Transverse colon (tissue), 4 donors: Measurements from ENCODE around the gene SUMO2. TPM values are rescaled to one million over a fixed set of nuclear protein-coding genes. Genes with fewer than 3 reads are reported as not detected.

Experiments used
- DNase-seq: peaks from one replicate; pipeline ENCODE4 v3.0.0-alpha.2; 2019
- H3K27ac ChIP-seq, 4 donors: fragments of 200-600 bp; sonication (generic); 2 replicates each; pipeline ENCODE4 v1.5.1; 2016 to 2018; ENCODE audit warnings: inconsistent platforms in 4 of 4
- H3K27me3 ChIP-seq: fragments of 200-600 bp; sonication (generic); 2 replicates; pipeline ENCODE4 v1.5.1; 2017; ENCODE audit warnings: inconsistent platforms
- H3K36me3 ChIP-seq, 4 donors: fragments of 200-600 bp; sonication (generic); 2 replicates each; pipeline ENCODE4 v1.5.1; 2017 to 2019; ENCODE audit warnings: inconsistent platforms in 4 of 4
- H3K4me1 ChIP-seq, 4 donors: fragments of 200-600 bp; sonication (generic); 2 replicates each; pipeline ENCODE4 v1.5.1; 2017 to 2020; ENCODE audit warnings: inconsistent platforms in 4 of 4
- H3K4me3 ChIP-seq, 4 donors: fragments of 200-600 bp; sonication (generic); 1 replicate in 1 of 4; 2 replicates in 3 of 4; pipeline versions ENCODE4 v1.5.1 to v1.6.1; 2017 to 2019; ENCODE audit warnings: inconsistent platforms in 4 of 4
- H3K9me3 ChIP-seq, 2 donors: fragments of 200-600 bp; sonication (generic); 2 replicates each; pipeline ENCODE4 v1.5.1; 2017 to 2019; ENCODE audit warnings: inconsistent platforms in 2 of 2
- EP300 ChIP-seq: sonication (generic); formaldehyde crosslinking; IDR thresholded peaks from one replicate; pipeline ENCODE4 v1.6.1; 2017; ENCODE audit warnings: antibody characterized with exemption, low read depth
- POLR2A ChIP-seq: fragments of 450-650 bp; IDR thresholded peaks from one replicate; pipeline ENCODE4 v1.6.1; 2016; ENCODE audit warnings: antibody characterized with exemption, mild to moderate bottlenecking, moderate library complexity
- POLR2AphosphoS5 ChIP-seq, 3 donors: sonication (generic); formaldehyde crosslinking; IDR thresholded peaks; one replicate each; pipeline ENCODE4 v1.6.1; 2016; ENCODE audit warnings: antibody characterized with exemption in 3 of 3
- whole genome bisulfite sequencing, 2 donors: methylation state at CpG; one replicate each; pipeline ENCODE4 v1.1.5; 2018; ENCODE audit warnings: low coverage in 1 of 2; 5-methylcytosine and 5-hydroxymethylcytosine counted together
- in situ Hi-C, 4 donors: fragments of 200-750 bp; cut with MboI; loops; one replicate each; pipeline versions ENCODE4 v1.15.0 to v1.15.1; 2017; ENCODE audit warnings: low sequenced_read_pairs in 3 of 4, low pct_ligation_motif_present in 1 of 4, low pct_unique_long_range_greater_than_20kb in 1 of 4
- intact Hi-C: fragments of 100-400 bp; cut with DNase I; formaldehyde crosslinking; loops from one replicate; pipeline ENCODE4 v1.15.1; 2023; ENCODE audit warnings: low total_unique reads
- total RNA-seq, 4 donors: library from RNA; depleted of rRNA; stranded (reverse); fragments of >200 nt; gene quantifications; one replicate each; pipeline ENCODE4 v1.1.0, GENCODE V29; 2016
- TF ChIP-seq, protein P1 (sequence below), 5 experiments: fragments of 200-600 bp in 3 of 5; fragments of 450-650 bp in 2 of 5; sonication (generic) in 3 of 5; IDR thresholded peaks; 1 replicate in 2 of 5; 2 replicates in 3 of 5; pipeline ENCODE4 v1.5.1; 2016 to 2017; ENCODE audit warnings: antibody characterized with exemption in 5 of 5, inconsistent platforms in 3 of 5, mild to moderate bottlenecking in 2 of 5, moderate library complexity in 1 of 5

The SUMO2 gene
- total RNA-seq, 4 donors from 2014 or later, result 6.4 to 56.5 (median 47.9) TPM

DNA sequence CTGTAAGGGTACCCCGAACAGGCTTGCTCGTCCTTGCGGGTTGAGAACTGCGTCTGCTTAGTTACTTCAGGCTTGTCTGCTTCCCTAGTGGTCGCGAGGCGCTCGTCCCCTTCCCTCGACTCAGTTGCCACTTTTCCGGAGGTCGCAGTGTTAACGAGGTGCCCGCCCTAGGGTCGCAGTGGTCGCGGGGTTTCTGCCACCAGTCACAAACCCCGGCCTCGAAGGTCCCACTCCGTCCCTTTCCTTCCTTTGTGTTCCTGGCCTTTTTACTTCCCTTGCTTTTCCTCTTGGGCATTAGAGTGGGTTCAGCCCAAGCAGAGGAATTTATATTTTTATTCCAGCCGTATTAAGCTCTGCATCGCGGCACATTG, 23.0 kb upstream of the SUMO2 start:
- no peak for TF ChIP-seq POLR2AphosphoS5 (IDR thresholded peaks at IDR 0.05)
- no peak for TF ChIP-seq EP300
- TF ChIP-seq POLR2A, result no peak
- TF ChIP-seq, protein P1, sequence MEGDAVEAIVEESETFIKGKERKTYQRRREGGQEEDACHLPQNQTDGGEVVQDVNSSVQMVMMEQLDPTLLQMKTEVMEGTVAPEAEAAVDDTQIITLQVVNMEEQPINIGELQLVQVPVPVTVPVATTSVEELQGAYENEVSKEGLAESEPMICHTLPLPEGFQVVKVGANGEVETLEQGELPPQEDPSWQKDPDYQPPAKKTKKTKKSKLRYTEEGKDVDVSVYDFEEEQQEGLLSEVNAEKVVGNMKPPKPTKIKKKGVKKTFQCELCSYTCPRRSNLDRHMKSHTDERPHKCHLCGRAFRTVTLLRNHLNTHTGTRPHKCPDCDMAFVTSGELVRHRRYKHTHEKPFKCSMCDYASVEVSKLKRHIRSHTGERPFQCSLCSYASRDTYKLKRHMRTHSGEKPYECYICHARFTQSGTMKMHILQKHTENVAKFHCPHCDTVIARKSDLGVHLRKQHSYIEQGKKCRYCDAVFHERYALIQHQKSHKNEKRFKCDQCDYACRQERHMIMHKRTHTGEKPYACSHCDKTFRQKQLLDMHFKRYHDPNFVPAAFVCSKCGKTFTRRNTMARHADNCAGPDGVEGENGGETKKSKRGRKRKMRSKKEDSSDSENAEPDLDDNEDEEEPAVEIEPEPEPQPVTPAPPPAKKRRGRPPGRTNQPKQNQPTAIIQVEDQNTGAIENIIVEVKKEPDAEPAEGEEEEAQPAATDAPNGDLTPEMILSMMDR (IDR thresholded peaks at IDR 0.05), result peak in 1 of 5 experiments; percentile 9
- Histone ChIP-seq H3K27ac (peak overlapping the region; percentile 90 to 95 (median 94)), H3K4me3 (peak overlapping the region; percentile 73 to 90 (median 88)), H3K9me3 (no peaks in the 10 kb centered on the region), H3K36me3 (peaks cover 0 to 15% (median 7%) of the 10 kb centered on the region in 4 donors), H3K27me3 (no peaks in the 10 kb centered on the region), H3K4me1 (peaks cover 11 to 34% (median 21%) of the 10 kb centered on the region in 4 donors)
- in situ Hi-C loops, result loop anchor here in 1 of 4 donors (10.0 kb wide), 1 partner anchor 91 kb away; no protein-coding TSS in a partner anchor
- no peak for DNase-seq
- 0 to 1% methylated on average over 11 to 20 of the region's 22 CpGs for WGBS, 2 donors
- intact Hi-C loops, result loop anchor here (10.0 kb wide), 1 partner anchor 131 kb away; no protein-coding TSS in a partner anchor

DNA sequence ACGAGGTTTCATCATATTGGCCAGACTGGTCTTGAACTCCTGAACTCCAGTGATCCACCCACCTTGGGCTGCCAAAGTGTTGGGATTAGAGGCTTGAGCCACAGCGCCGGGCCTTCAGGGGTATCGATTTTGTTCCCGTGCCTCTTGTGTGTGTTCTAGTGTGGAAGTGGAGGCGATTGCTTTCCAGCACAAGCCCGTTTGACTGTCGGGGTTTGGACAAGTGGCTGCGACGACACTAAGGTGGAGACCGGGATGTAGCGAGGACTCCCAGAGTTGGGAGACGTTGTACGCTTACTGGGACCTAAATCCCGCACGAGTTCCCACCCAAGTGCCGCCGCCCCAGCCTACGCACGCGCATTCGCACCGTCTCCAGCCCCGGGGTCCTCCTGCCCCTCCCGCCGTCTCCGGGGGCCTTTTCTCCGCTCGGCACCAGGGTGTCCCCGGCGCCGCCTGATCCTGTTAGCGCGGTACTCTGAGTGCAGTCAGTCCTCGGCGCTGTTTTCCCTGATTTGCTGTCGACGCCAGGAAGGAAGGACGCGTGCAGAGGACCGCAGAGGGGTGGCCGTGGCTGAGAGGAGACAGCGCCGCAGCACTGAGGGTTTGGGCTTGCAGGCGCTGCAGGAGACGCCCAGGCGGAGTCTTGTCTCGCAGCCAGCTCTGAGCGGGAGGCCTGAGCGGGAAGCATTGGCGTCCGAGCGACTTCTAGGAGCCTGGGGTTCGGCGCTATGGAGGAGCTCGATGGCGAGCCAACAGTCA, 22.5 kb upstream of the SUMO2 start, which contains the start of gene NUP85:
TSS of gene NUP85 (plus strand) at position 643 of the 756 bp plus-strand sequence. CDS start at position 726, 83 bp downstream.
- in situ Hi-C loops, result loop anchor here in 1 of 4 donors (10.0 kb wide), 1 partner anchor 90 kb away; no protein-coding TSS in a partner anchor
- WGBS, 2 donors, result 0% methylated on average over 40 of the region's 57 CpGs; no CpG with 5 or more reads in 1 of the 2 donors
- peak within 1 kb of the TSS; percentile 73 to 90 (median 88) for H3K4me3 ChIP-seq

DNA sequence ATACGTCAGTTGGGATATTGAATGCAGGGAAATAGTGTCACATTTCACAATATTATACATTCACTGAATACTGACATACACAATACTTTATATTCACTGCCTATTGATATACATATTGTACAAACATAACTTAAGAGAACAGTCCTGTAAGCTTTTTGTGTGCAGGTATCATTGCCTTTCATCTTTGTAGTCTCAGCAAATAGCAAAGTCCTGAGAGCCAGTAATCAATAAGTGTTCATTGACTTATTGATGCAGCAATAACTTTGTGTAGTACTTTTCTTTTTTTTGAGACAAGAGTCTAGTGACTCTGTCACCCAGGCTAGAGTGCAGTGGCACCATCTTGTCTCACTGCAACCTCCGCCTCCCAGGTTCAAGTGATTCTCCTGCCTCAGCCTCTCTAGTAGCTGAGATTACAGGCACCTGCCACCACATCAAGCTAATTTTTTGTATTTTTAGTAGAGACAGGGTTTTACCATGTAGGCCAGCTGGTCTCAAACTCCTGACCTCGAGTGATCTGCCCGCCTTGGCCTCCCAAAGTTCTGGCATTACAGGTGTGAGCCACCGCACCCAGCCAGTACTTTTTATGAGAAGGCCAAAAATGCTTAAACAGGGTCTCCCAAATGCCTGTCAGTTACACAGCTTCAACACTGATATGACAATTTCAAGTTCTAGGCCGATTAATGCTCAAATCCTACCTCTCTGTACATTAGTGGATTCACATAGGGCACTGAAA, 17.3 kb upstream of the SUMO2 start:
- WGBS, 2 donors, result 90 to 91% methylated on average over 2 to 6 of the region's 6 CpGs
- no peak for DNase-seq
- H3K9me3 ChIP-seq, result no peaks in the 10 kb centered on the region
- H3K27ac ChIP-seq, result no peak overlapping the region
- no peaks in the 10 kb centered on the region for H3K36me3 ChIP-seq
- H3K4me3 ChIP-seq, result no peak overlapping the region
- in situ Hi-C loops, result loop anchor here in 2 of 4 donors (10.0 to 25.0 kb wide), 2 partner anchors 85 to 238 kb away; partner anchors contain the start of gene HID1 (in 1 of the 2)
- intact Hi-C loops, result loop anchor here (5.0 to 10.0 kb wide), 2 partner anchors 88 to 125 kb away; no protein-coding TSS in a partner anchor
- TF ChIP-seq EP300 (no peak), POLR2A (no peak), POLR2AphosphoS5 (IDR thresholded peaks at IDR 0.05) (no peak)
- TF ChIP-seq, protein P1 (IDR thresholded peaks at IDR 0.05), result no peak
- H3K4me1 ChIP-seq, result peaks cover 0 to 14% (median 6%) of the 10 kb centered on the region in 4 donors
- no peaks in the 10 kb centered on the region for H3K27me3 ChIP-seq

More for the DNA sequence above, 22.5 kb upstream of the SUMO2 start, which contains the start of gene NUP85:
- DNase-seq, result peak; percentile 95
- H3K36me3 ChIP-seq, result peaks cover 0 to 11% (median 4%) of the 10 kb centered on the region in 4 donors
- peak within 1 kb of the TSS; percentile 90 to 95 (median 94) for H3K27ac ChIP-seq
- no peaks in the 10 kb centered on the region for H3K27me3 ChIP-seq
- intact Hi-C loops, result loop anchor here (10.0 kb wide), 1 partner anchor 130 kb away; no protein-coding TSS in a partner anchor
- H3K4me1 ChIP-seq, result peaks cover 11 to 34% (median 21%) of the 10 kb centered on the region in 4 donors
- H3K9me3 ChIP-seq, result no peaks in the 10 kb centered on the region
- TF ChIP-seq POLR2A, result peak; percentile 74
- peak; percentile 61 to 83 (median 74) for TF ChIP-seq POLR2AphosphoS5 (IDR thresholded peaks at IDR 0.05)
- TF ChIP-seq, protein P1 (IDR thresholded peaks at IDR 0.05), result no peak

DNA sequence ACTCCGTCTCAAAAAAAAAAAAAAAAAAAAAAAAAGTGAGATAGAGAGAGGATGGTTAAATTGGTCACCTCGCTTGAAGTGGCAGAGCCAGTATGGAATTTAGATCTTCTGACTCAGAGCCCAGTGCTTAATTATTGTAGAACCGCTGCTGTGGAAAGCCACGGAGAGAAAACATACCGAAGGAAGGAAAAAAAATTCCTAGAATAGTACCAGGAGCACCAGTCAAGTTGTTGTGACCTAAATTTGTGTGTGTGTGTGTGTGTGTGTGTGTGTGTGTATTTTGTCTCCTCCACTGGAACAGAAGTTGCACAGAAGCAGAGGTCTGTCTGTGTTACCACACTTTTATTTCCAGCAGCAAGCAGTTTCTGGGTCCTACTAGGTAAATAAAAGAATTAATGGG, 12.1 kb upstream of the SUMO2 start:
- in situ Hi-C loops, result loop anchor here in 1 of 4 donors (25.0 kb wide), 1 partner anchor 233 kb away; the partner anchor contains the start of gene HID1
- Histone ChIP-seq H3K4me3 (no peak overlapping the region), H3K27me3 (no peaks in the 10 kb centered on the region), H3K27ac (no peak overlapping the region), H3K4me1 (no peaks in the 10 kb centered on the region), H3K36me3 (no peaks in the 10 kb centered on the region), H3K9me3 (no peaks in the 10 kb centered on the region)
- WGBS, 2 donors, result 65 to 79% methylated on average over 3 to 4 of the region's 5 CpGs
- intact Hi-C loops, result no loop called here
- no peak for TF ChIP-seq POLR2A
- no peak for TF ChIP-seq POLR2AphosphoS5 (IDR thresholded peaks at IDR 0.05)
- no peak for TF ChIP-seq EP300
- DNase-seq, result no peak
